GM18499 (cell line): ENCODE measurements around the gene CLIC4.
A peak's percentile ranks its signal among the peaks of the same experiment; 100 is the strongest.
"Not testable (repeated sequence)": the region's sequence is repeated elsewhere in the genome, so short reads cannot be mapped to it uniquely, and the experiment has no call there.

Source experiments
- ATAC-seq: cut with Tn5 transposase; IDR thresholded peaks from one replicate; pipeline ENCODE4 v1.9.1; 2021; ENCODE audit warnings: moderate number of reproducible peaks; ENCODE audit not compliant: insufficient read depth, unreplicated experiment

Gene CLIC4

GRCh38 chr1:24744911-24745710 is at the start of gene CLIC4:
Gene CLIC4 (plus strand): TSS chr1:24745447. CDS start chr1:24745554, 107 bp downstream.
- ATAC-seq: peak; percentile 46

- no peak for ATAC-seq
Measured at GRCh38 chr1:24696041-24696755, 49.0 kb upstream of the CLIC4 start.

DNA sequence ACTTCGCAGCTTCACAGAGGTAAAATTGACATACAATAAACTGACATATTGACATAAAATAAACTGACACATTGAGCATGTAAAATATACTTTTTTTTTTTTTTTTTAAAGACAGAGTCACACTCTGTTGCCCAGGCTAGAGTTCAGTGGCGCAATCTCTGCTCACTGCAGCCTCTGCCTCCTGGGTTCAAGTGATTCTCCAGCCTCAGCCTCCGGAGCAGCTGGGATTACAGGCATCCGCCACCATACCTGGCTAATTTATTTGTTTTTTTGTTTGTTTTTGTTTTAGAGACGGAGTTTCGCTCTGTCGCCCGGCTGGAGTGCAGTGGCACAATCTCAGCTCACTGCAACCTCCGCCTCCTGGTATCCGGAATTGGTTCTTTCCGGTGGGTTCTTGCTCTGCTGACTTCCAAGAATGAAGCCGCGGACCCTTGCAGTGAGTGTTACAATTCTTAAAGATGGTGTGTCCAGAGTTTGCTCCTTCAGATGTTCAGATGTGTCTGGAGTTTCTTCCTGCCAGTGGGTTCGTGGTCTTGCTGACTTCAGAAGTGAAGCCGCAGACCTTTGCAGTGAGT is 48.4 kb upstream of the CLIC4 start:
- ATAC-seq: no peak

- ATAC-seq: not testable (repeated sequence)
Measured at GRCh38 chr1:24697453-24698001, 47.7 kb upstream of the CLIC4 start.

DNA sequence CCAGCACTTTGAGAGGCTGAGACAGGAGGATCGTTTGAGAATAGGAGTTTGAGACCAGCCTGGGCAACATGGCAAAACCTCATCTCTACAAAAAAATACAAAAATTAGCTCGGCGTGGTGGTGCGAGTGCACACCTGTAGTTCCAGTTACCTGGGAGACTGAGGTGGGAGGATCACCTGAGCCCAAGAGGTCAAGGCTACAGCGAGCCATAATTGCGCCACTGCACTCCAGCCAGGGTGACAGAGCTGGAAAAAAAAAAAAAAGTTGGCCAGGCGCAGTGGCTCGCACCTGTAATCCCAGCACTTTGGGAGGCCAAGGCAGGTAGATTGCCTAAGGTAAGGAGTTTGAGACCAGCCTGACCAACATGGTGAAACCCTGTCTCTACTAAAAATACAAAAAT is 46.9 kb upstream of the CLIC4 start:
- not testable (repeated sequence) for ATAC-seq

GRCh38 chr1:24699628-24700027 is 45.6 kb upstream of the CLIC4 start:
- ATAC-seq: no peak

DNA sequence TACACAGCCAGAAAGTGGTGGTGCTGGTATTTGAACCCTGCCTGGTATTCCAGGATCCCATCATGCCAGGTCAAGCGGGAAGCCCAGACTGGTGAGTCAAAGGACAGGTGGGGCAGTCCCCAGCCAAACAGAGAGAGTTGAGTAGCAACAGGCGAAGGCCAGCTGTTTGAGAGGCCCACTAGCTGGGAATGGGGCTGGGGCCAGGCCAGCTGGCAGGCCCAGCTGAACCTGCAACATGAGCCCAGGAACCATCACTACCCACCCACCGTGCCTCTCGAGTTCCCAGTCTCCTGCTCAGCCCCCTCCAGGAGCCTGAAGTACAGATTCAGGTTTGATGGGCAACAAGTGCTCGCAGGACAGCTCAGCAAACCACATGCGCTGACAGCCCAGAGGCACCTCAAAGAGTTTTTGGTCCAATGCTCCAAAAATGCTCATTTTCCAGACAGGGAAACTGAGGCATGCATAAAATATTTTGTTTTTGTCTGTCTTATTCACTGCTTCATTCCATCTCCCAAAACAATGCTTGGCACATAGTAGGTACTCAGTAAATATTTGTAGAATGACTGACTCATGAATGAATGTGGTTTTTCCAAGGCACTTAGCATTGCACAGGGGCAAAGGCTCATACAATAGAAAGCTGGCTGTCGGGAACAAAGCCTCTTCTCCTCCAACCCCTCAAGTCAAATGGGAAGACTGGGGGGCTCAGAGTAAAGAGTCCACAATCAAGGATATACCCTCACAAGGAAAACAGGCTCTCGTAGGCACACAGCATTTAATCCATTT is 42.5 kb upstream of the CLIC4 start:
- no peak for ATAC-seq

DNA sequence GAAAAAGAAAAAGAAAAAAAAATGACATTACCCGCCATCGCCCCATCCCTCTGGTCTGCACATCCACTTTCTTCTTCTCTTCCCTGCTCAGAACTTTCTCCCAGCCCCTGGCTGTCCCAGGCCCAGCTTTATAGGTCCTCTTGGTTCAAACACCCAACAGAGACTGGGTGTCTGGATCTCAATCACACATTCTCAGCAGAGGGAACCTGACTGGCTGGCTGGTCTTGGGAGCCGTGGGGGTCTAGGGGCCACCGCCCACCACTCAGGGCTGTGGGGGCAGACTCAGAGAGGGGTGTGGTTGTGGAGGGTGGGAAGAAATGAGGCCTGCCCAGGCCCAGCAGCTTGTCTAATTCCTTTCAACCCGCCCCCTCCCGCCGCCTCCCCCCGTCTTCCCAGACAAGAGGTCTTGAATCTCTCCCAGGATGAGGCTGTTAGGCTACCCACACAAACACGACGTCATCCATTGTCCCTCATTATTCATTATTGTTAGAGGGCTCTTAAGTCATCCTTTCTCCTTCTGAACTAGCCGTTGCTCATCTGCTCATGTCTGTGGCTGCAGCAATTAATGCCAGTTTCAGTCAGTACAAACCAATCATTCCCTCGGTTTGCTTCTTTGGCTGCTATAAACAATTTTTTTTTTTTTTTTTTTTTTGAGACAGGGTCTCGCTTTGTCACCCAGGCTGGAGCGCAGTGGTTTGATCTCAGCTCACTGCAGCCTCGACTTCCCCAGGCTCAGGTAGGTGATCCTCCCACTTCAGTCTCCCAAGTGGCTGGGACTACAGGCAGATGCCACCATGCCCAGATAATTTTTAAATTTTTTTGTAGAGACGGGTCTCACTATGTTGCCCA is 40.6 kb upstream of the CLIC4 start:
- no peak for ATAC-seq

- ATAC-seq: peak; percentile 67
Measured at GRCh38 chr1:24705260-24706073, 39.8 kb upstream of the CLIC4 start.

DNA sequence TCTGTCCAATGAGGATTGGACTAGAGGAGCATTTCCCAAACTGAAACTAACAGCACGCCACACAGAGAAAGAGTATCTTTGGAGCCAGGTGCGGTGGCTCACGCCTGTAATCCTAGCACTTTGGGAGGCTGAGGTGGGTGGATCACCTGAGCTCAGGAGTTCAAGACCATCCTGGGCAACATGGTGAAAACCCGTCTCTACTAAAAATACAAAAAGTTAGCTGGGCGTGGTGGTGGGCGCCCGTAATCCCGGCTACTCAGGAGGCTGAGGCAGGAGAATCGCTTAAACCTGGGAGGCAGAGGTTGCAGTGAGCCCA is 39.2 kb upstream of the CLIC4 start:
- not testable (repeated sequence) for ATAC-seq

DNA sequence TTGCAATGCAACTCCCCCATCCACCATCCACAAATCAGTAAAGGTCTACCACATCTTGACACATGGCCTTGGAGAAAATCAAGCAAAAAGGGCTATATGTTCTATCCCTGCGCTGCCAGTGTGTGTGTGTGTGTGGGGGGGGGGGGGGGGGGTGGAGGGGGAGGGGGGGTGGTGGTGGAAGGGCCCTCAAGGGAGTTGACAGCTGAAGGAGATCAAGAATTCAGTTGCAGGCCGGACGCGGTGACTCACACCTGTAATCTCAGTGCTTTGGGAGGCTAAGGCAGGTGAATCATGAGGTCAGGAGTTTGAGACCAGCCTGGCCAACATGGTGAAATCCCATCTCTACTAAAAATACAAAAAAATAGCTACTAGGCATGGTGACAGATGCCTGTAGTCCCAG is 37.6 kb upstream of the CLIC4 start:
- no peak for ATAC-seq

DNA sequence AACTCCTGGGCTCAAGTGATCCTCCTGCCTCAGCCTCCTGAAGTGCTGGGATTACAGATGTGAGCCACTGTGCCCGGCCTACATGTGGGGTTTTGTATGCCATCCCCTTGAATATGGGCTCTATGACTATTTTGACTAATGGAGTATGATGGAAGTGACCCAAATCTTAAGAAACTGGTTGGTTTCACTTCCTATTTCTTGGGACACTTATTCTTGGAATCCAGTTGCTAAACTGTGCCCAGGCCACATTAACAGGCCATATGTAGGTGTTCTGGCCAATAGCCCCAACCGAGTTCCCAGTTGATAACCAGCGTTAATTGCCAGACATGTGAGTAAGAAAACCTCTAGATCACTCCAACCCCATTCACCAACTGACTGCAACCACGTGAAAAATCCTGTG is 36.3 kb upstream of the CLIC4 start:
- no peak for ATAC-seq

DNA sequence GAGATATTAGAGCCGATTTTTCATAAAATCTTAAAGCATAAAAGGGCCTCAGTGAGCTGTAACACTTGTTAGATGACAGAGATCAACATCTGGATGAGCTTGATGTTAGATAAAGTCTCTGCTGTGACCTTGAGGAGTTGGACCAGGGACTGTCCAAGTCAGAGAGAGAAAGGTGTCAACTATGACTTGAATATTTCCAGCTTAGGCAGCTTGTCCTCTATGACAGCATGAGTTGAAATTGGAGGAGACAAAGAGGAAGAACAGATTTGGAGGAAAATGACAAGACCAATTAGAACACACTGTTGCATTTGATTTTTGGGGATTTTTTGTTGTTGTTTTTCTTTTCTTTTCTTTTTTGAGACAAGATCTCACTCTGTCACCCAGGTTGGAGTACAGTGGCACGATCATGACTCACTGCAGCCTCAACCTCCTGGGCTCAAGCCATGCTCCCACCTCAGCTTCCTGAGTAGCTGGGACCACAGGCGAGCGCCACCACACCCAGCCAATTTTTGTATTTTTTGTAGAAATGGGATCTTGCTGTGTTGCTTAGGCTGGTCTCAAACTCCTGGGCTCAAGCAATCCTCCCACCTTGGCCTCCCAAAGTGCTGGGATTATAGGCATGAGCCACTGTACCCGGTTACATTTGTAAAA is 35.3 kb upstream of the CLIC4 start:
- no peak for ATAC-seq

- ATAC-seq: no peak
Measured at GRCh38 chr1:24711329-24711728, 33.9 kb upstream of the CLIC4 start.

DNA sequence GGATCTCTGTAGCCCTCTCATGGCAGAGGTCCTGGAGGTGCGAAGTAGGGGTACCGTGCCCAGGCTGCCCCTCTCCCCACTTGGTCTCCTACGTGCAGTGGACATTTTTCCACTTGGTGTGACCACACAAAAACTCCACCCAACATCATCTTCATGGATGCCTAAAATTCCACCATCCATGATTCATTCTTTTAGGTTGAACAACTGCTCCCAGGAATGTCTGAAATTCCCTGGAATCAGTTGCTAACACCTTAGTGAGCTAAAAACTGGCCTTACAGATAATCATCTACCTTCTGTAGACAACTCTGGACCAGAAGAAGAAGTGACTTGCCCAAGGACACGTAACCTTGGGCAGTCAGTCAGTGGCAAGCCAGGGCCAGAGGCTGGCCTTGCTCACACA is 32.1 kb upstream of the CLIC4 start:
- no peak for ATAC-seq

DNA sequence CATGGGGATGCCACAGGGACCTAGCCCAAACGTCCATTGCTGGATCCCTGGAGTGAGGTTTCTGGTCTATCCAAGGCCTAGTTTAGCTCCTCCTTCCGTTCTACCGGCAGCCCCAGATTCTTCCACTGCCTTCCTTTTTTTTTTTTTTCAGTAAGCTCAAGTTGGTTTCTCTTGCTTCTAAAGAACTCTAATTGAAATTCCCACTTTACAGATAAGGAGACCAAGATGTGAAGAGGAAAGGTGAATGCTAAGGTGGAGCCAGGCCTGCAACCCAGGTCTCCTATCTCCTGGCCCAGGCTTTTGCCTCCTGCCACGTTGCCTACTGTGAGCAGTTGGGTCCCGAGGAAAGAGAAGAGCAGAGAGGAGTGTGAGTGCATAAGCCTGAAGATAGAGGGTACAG is 31.5 kb upstream of the CLIC4 start:
- ATAC-seq: no peak

DNA sequence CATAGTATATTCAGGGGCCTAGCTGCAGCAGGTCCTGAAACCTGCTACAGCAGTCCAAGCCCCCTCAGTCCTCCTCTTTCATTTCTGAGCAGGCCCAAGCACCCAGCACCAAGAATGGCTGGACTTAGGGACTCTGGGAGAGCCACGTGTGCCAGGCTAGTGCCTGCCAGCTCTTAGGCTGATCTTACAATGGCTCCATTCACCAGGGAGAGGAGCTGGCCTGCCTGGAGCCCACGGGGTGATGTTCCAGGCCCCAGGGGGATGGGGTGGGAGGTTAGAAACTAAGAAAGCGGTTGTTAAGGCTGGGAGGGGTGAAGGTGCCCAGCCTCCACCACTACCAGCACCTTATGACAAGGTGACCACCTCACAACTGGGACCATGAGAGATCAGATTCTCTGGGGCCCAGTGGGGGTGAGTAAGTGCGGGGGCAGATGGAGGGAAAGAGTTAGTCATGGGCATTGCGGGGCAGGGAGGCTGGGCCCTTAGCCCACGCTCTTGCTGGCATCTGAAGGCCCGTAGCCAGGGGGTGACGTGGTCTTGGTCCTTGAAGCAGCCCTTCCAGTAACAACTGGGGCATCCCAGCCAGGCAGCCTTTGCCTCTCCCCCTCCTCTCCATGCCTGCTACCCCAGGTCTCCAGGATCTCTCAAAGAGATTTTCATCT is 30.3 kb upstream of the CLIC4 start:
- no peak for ATAC-seq

GRCh38 chr1:24715658-24716057 is 29.6 kb upstream of the CLIC4 start:
- ATAC-seq: no peak
